ENCODE results near the gene TAS2R41.

TAS2R41 gene

GRCh38 chr7:143447466-143447865 lies 30.2 kb upstream of the TAS2R41 start:
- TF ChIP-seq CTCF (IDR thresholded peaks at IDR 0.05; ENCODE audit: borderline replicate concordance, control extremely low read depth, extremely low read depth, insufficient read depth, missing control alignments) = no peak
- in situ Hi-C loops (cut with MboI; ENCODE audit: low sequenced_read_pairs, unreplicated experiment) = no loop called here
- no peak for DNase-seq (ENCODE audit: low spot score)

GRCh38 chr7:143448429-143448828 lies 29.2 kb upstream of the TAS2R41 start:
- in situ Hi-C loops (cut with MboI; ENCODE audit: low sequenced_read_pairs, unreplicated experiment) = no loop called here
- DNase-seq (ENCODE audit: low spot score) = no peak

DNA sequence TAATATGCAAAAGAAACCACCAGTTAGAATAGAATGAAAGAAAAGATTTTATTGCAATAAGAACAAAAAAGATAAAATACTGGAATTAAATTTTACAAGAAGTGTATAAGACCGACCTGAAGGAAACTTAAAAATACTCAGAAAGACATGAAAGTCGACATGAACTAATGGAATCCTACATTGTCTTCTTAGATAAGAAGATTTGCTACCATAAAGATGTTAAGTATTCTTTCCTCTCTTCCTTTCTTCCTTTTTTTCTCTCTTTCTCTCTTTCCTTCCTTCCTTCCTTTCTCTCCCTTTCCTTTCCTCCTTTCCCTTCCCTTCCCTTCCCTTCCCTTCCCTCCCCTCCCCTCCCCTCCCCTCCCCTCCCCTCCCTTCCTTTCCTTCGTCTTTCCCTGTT lies 27.9 kb upstream of the TAS2R41 start:
- in situ Hi-C loops (cut with MboI; ENCODE audit: low sequenced_read_pairs, unreplicated experiment) = no loop called here
- no peak for DNase-seq (ENCODE audit: low spot score)
- no peak for TF ChIP-seq CTCF (IDR thresholded peaks at IDR 0.05; ENCODE audit: borderline replicate concordance, control extremely low read depth, extremely low read depth, insufficient read depth, missing control alignments)

More at GRCh38 chr7:143448429-143448828, 29.2 kb upstream of the TAS2R41 start:
- TF ChIP-seq CTCF (IDR thresholded peaks at IDR 0.05; ENCODE audit: borderline replicate concordance, control extremely low read depth, extremely low read depth, insufficient read depth, missing control alignments) = no peak

GRCh38 chr7:143451122-143451521 lies 26.6 kb upstream of the TAS2R41 start:
- no peak for DNase-seq (ENCODE audit: low spot score)
- no peak for TF ChIP-seq CTCF (IDR thresholded peaks at IDR 0.05; ENCODE audit: borderline replicate concordance, control extremely low read depth, extremely low read depth, insufficient read depth, missing control alignments)
- in situ Hi-C loops (cut with MboI; ENCODE audit: low sequenced_read_pairs, unreplicated experiment) = no loop called here

- in situ Hi-C loops (cut with MboI; ENCODE audit: low sequenced_read_pairs, unreplicated experiment) = no loop called here
- DNase-seq (ENCODE audit: low spot score) = no peak
- TF ChIP-seq CTCF (IDR thresholded peaks at IDR 0.05; ENCODE audit: borderline replicate concordance, control extremely low read depth, extremely low read depth, insufficient read depth, missing control alignments) = no peak
Observed at GRCh38 chr7:143451746-143452145, 25.9 kb upstream of the TAS2R41 start.

- no peak for DNase-seq (ENCODE audit: low spot score)
- in situ Hi-C loops (cut with MboI; ENCODE audit: low sequenced_read_pairs, unreplicated experiment) = no loop called here
- no peak for TF ChIP-seq CTCF (IDR thresholded peaks at IDR 0.05; ENCODE audit: borderline replicate concordance, control extremely low read depth, extremely low read depth, insufficient read depth, missing control alignments)
Observed at GRCh38 chr7:143452495-143452894, 25.2 kb upstream of the TAS2R41 start.

Measured in GM13976 (cell line).